ENCODE results near the gene SYNJ2.

SYNJ2 gene

DNA sequence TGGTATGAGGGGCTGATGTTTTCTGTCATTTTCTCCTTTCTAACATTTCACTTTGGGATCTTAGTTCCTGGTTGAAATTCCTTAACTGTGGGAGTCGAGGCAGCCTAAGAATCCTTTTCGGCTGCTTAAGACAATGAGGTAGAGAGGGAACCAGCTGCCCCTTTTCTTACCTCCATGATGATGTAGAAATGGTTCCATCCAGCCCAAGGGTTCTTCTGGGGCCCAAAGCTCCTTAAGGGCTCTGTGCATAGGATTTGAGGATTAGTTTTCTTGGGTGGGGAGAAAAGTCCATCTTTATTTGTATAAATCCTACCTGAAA lies 33.5 kb downstream of the SYNJ2 start:
- no peak for DNase-seq

DNA sequence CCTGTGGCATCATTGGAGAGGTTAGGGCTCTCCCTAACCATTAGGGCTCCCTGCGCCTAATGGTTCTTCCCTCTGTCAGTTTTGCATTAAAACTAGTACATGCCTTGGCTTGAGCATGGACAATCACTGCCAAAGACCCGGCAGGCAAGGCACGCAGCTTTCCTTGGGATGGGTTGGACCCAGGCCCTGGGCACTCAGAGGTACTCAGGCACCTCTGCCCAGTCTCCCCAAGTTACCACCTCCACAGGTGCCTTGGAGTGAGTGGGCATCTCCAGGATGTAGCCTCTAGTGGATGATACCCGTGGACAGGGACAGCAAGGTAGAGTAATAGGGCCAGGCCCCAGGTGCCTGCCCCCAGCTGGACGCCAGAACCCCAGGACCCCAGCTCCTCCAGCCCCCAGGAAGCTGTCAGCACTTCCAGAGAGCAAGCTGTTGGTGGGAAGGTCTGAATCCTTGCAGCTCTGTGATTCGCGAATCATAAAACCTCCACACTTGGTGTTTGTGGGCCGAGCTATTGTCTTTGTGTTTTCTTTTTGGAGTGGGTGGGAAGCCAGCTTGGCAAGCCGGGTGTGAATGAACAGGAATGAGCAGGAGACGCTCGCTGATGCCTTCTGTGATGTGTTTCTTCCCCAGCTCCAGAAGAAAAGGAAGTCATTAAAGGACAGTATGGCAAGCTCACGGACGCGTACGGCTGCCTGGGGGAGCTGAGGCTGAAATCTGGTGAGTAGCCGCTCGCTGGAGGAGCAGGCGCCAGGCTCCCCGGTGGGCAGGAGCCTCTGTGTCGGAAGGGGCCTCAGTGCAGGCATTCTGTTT lies 35.1 kb downstream of the SYNJ2 start:
- DNase-seq = no peak

DNA sequence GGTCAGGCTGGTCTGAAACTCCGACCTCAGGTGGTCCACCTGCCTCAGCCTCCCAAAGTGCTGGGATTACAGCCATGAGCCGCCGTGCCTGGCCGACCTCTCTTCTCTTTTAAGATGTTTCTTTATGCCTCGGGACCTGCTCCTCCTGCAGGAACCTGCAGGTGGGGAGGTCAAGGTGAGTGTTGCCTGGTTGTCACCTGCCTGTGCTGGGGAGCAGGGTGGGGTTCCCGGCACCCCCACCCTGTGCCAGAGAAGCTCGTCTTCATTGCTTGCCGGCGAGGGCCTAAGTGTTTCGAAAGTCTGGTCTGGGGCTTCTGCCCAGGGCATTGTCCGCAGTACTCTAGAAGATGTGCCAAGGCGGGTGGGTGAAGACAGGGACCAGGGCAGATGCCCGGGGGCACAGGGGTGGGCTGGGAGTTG lies 36.0 kb downstream of the SYNJ2 start:
- no peak for DNase-seq

DNA sequence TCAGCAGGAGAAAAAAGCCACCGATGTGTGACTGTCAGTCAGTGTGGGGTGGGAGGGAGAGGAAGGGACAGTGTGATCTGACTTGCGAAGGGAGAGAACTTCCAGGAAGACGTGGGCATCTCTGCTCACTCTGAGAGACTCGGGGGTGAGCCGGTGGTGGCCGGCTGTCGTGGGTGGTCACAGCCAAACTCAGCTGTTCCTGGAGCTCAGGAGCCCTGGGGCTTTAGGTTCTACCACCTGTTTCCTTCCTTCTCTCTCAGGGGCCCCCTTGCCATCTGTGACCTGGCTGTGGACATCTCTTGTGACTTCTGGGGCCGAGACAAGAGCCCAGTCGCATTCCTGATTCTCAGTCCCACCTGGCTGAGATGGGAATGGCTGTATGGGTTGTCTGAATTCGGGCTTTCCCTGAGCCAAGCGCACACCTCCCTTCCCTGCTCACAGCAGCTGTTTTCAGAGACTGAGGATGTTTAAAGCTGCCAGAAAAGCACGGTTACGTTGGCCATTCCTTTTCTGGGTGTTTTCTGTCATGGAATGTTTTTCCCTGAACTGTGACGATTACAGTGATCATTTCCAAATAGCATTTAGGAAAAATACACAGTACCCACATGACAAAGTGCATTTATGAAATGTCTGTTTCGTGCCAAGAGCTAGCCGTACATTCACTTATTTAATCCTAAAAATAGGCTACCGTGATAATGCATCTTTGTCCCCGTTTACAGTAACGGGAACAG lies 36.5 kb downstream of the SYNJ2 start:
- no peak for DNase-seq

DNA sequence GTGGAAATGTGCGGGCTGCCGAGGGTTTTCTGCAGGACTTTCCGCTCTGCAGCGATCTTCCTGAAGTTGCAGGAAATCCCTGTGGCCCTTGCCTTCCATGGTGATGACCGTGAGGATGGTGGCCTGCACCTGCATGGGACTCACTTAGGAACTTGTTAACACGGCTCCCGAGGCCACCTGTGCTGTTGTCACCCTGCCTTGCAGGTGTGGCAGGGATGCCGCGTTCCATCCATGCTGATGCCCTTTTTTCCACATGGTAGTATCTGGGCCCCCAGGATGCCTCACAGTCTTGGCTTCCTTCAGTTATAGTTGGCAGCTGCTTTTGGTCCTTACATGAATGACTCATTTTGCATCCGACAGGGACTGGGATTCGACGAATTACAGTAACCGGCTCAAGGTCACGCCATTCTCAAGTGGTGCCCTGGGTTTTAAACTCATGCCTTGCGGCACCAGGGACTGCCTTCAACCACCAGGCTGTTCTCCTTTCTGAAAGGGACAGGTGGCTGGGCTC lies 37.2 kb downstream of the SYNJ2 start:
- DNase-seq = no peak

DNA sequence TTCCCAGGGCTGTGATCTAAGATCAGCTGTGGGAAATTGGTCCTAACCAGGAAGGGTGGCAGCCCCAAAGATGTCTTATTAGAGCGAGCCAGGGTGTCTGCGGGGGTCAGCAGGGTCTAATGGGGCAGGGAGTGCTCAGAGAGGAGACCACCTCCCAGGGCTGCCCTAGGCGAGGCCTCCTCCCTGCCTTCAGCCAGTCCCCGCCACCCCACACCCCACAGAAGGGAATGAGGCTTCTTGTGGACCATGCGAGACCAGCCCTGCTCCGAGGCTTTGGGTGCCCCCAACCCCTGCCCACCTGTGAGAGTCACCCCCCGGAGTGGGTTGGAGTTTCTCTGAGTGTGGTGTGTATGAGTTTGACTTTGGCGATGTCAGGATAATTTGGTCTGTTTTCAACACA lies 37.8 kb downstream of the SYNJ2 start:
- DNase-seq = no peak

DNA sequence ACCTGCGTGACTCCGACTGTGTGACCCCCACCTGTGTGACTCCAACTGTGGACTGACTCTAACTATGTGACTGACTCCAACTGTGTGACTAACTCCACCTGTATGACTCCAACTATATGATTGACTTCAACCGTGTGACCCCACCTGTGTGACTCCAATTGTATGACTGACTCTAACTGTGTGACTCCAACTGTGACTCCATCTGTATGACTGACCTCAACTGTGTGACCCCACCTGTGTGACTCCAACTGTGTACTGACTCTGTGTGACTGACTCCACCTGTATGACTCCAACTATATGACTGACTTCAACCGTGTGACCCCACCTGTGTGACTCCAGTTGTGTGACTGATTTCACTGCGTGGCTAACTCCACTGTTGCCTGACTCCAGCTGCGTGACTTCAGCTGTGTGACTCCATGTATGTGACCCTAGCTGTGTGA lies 38.6 kb downstream of the SYNJ2 start:
- DNase-seq = no peak

DNA sequence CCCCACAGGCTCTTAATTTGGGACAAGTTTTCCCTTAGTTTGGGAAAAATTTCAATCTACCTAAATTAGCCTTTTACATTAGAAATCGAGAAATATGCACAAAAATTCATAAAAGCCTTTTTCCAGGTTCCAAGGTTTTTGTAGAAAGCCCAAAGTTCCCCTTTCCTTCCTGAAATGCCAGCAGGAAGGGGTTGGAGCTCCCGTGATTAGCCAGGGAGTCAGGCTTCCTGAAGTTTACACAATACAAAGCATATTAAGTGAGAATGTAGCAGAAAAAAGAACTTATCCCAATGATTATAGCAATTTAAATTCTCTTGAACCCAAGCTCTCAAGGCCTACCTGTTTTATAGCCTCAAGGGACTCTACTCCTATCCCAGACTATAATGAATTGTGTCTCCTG lies 39.1 kb downstream of the SYNJ2 start:
- no peak for DNase-seq

DNA sequence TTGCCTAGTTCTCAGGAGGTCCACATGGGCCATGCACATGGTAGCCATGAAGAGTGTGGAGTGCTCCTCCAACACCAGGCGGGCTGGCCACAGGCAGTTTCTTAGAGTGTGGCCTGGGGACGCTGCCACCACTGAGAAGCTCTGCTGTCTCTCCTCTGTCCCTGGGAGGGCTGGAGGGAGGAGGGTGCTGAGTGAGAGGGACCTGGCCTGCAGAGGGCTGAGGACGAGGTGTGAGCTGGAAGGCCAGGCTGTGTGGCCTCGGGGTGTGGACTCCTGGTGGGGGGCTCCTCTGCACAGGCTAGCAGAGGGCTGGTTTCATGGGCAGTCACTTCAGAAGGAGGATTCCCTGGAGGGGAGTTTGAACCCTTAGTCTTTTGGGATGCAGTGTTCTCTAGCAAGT lies 39.7 kb downstream of the SYNJ2 start:
- DNase-seq = no peak

DNA sequence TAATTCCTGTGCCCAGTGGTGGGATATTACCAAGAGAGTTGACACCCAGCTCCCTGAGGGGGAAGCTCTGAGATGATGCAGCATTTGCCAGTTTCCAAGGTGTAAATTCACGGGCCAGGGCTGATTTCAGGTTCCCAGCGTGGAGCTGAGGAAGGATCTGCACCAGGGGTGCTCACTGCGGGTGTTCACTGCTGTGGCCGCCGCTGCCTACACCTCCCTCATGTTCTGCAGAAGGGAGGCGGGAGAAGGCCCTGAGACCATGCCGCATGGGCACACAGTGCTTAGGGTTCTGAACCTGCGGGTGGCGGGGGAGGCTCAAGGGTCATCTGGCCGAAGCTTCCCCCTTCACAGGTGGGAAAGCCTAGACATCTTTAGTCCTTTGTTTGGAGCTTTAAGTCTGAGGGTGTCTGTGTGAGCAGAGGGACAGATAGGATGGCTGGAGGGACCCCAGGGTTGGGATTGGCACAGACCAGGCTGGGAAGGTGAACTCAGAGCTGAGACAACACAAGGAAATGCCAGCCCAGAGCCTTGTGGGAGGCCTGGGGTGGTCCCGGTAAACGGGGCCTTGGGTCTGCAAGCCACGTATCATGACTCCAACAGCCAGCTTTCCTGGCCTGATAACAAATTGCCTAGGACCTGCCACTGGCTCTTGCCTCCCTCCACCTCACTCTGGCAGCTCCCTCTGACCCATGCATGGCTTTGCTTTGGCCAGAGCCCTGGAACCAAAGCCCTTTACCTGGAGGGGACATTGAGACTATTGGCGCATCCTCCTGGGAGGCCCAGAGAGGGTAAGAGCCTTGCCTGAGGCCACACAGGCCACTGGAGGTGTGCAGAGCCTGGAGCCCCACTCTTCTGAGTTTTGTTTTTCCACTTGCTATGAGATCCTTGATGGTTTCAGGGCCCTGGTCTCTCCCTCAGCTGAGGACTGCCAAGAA lies 40.4 kb downstream of the SYNJ2 start:
- no peak for DNase-seq

DNA sequence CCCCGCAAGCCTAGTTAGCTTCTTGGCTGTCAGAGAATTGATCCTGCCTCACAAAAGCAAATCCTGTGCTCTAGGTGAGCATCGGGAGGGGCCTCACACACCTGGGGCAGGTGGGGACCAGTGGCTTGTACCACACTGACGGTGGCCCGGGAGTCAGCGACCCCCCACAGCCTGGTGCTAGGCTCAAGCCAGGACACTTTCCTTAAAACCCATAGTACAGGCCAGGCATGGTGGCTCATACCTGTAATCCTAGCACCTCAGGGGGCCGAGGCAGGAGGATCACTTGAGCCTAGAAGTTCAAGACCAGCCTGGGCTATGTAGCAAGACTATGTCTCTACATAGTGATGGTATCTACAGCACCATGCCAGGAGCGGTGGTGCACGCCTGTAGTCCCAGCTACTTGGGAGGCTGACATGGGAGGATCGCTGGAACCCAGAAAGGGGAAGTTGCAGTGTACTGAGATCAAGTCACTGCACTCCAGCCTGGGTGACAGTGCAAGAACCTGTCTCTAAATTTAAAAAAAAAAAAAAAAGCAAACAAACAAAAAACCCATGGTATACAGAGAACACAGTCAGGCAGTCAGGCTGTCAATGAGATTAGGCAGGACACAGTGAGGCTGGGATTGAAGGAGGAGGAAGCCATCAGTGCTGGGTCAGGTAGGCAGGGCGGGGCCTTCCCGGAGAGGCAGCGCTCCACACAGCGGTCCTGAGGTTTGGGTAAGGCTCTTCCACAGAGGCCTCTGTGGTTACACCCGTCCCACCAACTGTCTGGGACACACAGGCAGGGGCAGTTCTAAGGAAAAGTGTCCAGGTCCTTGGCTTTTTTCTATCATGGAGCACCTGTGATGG lies 41.3 kb downstream of the SYNJ2 start:
- DNase-seq = no peak

DNA sequence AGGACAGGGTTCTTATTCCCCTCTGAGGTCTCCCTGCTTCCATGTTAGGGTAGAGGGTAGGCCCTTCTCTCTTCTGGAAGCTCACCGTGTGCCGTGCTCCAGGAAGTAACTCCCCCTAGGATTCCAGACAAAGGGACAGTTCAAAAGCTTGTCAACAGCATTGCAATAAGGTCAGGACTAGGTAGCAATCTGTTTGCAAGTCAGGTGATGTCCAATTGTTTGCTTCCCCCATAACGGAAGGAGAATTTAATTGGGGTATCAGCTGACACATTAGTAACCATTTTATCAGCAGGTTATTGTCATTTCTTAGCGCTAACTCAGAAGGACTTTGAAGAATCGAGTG lies 41.9 kb downstream of the SYNJ2 start:
- no peak for DNase-seq

DNA sequence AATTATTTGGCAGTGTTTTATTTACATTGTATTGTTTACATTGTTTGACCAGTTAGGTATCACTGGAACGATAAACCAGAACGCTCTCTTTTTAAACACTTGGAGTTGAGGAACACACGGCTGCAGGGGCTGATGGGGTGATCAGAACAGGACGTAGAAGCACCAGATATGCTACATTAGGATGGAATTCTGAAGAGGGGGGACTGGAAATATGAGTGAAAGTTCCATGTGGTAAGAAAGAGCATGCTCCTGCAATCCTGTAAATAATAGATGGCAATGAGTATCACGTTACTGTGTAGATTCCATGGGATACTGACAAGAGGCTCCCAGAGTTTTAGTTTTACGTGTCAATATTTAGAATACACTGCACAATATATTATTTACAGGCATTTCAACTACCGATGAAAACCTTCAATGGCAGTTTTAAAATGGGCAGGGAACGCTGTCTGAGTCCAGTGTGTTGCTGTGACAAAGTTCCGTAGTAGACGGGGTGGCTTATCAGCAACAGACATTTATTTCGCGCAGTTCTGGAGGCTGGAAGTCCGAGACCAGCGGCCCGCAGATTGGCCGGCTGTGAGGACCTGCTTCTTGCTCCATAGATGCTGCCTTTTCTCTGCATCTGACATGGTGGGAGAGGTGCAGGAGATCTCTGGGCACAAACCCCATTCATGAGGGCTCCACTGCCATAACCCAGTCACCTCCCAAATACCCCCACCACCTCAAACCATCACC lies 43.1 kb downstream of the SYNJ2 start:
- DNase-seq = no peak

DNA sequence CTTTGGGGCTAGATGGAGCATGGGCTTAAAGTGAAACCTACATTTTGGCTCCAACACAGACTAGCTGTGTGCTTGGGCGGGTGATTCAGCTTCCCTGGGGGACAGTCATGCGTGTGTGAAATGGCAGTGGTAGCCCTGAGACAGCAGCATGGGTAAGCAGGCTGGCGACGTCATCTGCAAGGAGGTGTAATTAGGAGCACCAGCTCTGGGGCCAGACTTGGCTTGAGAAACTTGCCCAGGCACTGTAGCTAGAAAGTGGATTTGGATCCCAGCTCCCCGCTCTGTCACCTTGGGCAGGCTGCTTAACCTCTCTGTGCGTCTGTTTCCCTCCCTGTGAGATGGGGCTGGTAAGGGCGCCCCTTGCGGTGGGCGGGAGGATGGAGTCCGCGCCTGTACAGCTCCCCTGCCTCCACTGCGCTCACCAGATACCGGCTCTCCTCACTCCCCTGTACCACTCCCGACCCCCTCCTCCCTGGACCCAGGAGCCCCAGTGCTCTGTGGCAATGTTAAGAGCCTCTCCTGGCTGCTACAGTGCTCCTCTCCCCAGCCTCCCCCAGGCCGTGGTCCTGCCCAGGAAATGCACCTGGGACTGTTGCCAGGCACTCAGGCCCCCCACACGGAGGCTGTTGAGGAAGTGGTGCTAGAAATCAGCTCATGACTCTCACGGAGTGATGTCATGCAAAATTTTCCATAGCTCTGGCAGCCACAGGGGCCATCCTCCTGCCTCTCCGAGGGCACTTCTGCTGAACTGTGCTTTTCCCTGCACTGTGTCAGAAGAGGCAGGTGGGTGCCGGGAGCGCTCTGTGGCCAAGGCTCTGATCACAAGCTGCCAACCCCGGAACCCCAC lies 44.6 kb downstream of the SYNJ2 start:
- DNase-seq = peak; percentile 95

DNA sequence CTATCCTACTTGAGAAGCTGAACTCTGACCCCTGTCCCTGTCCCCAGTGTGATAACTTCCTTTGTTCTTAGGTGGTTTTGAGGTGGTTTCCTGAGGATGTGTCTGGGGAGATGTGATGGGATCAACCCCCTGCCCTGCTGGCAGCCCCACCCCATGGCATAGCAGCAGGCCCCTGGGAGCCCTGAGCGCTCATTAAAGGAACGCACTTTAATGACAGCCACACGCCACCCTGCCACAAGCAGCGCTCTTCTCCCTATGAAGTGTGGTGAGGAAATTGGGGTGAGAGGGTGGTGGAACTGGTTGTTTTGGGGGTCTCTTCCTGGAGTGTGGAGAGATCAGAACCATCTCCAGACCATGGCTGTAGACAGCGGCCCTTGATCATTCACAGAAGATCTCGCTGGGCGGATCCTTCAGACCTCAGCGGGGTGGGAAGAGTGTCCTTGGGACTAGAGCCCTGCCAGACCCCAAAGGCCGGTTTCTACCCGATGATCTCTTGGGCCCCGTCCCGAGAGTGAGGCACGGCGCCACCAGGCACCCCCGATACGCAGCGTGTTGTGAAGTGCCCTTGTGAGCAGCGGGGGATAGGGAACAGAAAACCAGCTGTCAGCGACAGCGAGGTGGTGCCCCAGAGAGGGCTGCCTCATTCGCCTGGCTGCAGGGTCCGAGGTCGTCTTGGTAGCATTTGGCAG lies 45.4 kb downstream of the SYNJ2 start:
- DNase-seq = no peak

DNA sequence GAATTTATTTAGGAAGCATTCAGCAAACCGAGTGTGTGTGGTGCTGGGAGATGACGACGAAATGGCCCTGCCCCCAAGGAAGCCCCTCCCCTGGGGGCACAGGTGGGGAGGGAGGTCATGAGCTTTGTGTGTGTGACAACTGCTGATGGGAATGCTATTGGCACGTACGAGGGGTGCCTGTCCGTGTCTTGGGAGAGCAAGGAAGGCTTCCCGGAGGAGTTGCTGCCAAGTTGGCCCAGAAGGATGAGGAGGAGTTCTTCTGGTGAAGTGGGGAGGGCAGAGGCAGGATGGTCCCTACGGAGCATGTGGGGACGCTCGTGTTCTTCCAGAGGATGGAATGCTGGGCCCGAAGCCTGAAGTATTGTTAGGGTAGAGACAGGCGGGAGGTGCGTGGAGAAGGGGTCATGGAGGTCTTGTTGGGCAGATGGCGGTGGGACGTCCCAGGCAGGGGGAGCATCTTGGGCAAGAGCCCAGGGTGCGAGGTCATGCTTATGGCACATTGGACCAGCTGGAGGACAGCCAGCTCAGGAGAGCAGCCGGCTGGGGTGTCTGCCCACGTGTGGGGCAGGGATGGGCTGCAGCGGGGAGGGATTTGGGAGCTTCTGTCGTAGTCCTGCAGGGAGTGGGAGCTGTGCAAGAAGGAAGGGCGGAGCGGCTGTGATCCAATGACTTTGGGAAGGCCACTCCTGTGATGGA lies 46.1 kb downstream of the SYNJ2 start:
- no peak for DNase-seq

DNA sequence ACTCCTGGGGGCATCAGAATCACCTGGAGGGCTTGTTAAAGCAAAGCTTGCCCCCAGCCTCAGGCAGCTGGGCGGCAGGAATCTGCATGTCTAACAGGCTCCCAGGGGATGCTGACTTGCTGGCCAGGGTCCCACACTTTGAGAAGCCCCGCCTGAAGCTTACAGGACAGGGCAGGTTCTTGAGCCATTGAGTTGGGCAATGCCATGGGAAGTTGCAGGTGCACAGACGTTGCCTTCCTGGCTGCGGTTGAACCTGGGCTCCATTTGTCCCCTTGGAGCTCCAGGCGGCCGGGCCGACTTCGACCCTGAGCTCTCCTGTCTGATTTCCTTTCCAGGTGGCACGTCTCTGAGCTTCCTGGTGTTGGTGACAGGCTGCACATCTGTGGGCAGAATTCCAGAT lies 46.8 kb downstream of the SYNJ2 start:
- no peak for DNase-seq

DNA sequence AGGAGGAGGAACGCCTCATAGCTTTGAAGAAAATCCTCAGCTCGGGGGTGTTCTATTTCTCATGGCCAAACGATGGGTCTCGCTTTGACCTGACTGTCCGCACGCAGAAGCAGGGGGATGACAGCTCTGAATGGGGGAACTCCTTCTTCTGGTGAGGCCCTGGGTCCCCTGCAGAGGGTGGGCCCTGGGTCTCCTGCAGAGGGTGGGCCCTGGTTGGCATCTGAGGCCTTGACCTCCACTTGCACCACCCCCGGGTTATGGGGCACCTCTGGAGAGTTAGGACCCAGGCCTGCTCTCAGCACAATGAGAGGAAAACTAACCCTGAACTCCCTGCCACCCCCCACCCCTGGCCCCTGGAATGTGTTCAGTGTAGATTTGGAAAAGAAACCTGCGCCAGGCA lies 47.2 kb downstream of the SYNJ2 start:
- DNase-seq = no peak

DNA sequence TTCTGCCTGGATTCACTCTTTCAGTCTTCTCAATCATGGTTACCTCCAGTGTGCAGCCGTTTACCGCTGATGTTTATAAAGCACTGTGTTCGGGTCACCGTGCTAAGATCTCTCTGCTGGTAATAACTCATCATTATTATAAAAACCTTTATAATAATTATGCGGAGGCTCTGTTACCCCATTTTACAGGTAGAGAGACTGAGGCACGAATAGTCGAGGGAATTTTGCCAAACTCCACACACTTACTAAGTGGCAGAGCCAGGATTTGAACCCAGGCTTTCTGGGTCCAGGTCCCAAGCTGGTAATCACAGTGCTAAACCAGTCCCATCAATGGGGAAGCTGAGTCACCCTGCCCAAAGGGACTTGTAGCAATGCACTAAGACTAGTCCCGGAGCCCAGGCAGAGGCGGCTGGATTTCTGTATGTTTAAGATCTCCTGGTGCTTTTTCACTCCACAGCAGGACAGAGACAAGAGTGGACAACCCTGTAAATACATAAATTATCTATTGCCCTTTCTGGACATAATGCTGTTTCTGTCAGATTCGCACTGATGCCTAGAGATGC lies 48.1 kb downstream of the SYNJ2 start:
- DNase-seq = no peak

All from GDM1 (cell line).